Uterus (tissue), 2 donors: ENCODE data around the gene SPATS2L.

Experiments
- CTCF ChIP-seq, 4 experiments: fragments of 200-600 bp in 2 of 4; fragments of 450-650 bp in 2 of 4; sonication (generic) in 2 of 4; IDR thresholded peaks; one replicate each; pipeline ENCODE4 v1.5.1; 2016 to 2019; ENCODE audit warnings: antibody characterized with exemption in 4 of 4, mild to moderate bottlenecking in 2 of 4, moderate library complexity in 1 of 4
- POLR2A ChIP-seq, 2 donors: fragments of 450-650 bp; IDR thresholded peaks; one replicate each; pipeline ENCODE4 v1.6.1; 2016; ENCODE audit warnings: antibody characterized with exemption in 2 of 2, mild to moderate bottlenecking in 1 of 2, moderate library complexity in 1 of 2

DNA sequence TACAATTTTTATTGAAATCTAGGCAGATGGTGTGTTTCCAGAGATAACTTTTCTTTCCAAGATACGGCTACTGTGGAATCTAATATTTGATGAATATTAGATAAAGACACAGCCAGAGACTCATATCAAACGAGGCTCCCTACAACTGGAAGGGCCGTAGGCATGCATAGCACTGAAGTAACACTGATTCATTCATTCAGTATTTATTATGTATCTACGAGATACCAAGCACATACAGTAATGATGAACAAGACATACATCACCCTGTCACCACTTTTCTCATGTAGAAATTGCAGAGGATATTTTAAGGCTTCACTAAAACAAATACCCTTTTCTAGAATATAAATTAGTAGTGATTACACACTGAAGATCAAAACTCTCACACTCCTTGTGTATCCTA is 128.9 kb downstream of the SPATS2L start:
- TF ChIP-seq CTCF (IDR thresholded peaks at IDR 0.05) (no peak), POLR2A (IDR thresholded peaks at IDR 0.05) (no peak)
